GM12891 (cell line): Measurements from ENCODE around the gene ADAMTS8.
A peak's percentile ranks its signal among the peaks of the same experiment; 100 is the strongest.

Experiments
- DNase-seq: peaks from one replicate; pipeline ENCODE4 v3.0.0; 2011; ENCODE audit warnings: low spot score; ENCODE audit not compliant: insufficient read length
- FAIRE-seq: peaks from 2 replicates; lab custom pipeline; 2011; peaks lifted over from hg19 to GRCh38; lab: Jason Lieb, UNC
- PAX5 ChIP-seq: IDR thresholded peaks from 2 replicates; pipeline ENCODE4 v1.6.1; 2011; ENCODE audit warnings: low read length, moderate library complexity, mild to moderate bottlenecking; ENCODE audit not compliant: insufficient read depth, severe bottlenecking
- POLR2A ChIP-seq: IDR thresholded peaks from 2 replicates; pipeline ENCODE4 v1.6.1; 2011; ENCODE audit warnings: low read depth, low read length, control low read depth
- POLR2AphosphoS5 ChIP-seq: IDR thresholded peaks from 2 replicates; pipeline ENCODE4 v1.6.1; 2011; ENCODE audit warnings: low read depth, low read length, control low read depth
- POU2F2 ChIP-seq: IDR thresholded peaks from 2 replicates; pipeline ENCODE4 v1.6.1; 2011; ENCODE audit warnings: low read depth, mild to moderate bottlenecking, control low read depth, low read length, moderate library complexity
- SPI1 ChIP-seq: IDR thresholded peaks from 2 replicates; pipeline ENCODE4 v1.6.1; 2011; ENCODE audit warnings: low read depth, low read length, control low read depth
- TAF1 ChIP-seq: IDR thresholded peaks from 2 replicates; pipeline ENCODE4 v1.6.1; 2011; ENCODE audit warnings: low read depth, low read length, control low read depth

ADAMTS8 gene

DNA sequence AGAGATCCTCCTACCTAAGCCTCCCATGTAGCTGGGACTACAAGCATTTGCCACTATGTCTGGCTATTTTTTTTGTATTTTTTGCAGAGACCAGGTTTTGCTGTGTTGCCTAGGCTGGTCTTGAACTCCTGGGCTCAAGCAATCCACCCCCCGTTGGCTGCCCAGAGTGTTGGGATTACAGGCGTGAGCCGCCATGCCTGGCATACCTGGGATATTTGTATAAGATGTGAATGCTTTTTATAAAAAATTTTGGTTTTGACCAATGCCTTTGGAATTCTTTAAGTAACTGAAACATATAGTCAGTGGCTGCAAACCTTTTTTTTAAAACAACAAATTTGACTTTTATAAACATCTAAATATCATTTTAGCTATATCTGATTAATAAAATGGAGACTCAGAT lies 42.4 kb downstream of the ADAMTS8 start:
- TF ChIP-seq PAX5 (no peak), SPI1 (no peak), POU2F2 (no peak), POLR2A (no peak), TAF1 (no peak), POLR2AphosphoS5 (no peak)
- DNase-seq (no peak), FAIRE-seq (no peak)

DNA sequence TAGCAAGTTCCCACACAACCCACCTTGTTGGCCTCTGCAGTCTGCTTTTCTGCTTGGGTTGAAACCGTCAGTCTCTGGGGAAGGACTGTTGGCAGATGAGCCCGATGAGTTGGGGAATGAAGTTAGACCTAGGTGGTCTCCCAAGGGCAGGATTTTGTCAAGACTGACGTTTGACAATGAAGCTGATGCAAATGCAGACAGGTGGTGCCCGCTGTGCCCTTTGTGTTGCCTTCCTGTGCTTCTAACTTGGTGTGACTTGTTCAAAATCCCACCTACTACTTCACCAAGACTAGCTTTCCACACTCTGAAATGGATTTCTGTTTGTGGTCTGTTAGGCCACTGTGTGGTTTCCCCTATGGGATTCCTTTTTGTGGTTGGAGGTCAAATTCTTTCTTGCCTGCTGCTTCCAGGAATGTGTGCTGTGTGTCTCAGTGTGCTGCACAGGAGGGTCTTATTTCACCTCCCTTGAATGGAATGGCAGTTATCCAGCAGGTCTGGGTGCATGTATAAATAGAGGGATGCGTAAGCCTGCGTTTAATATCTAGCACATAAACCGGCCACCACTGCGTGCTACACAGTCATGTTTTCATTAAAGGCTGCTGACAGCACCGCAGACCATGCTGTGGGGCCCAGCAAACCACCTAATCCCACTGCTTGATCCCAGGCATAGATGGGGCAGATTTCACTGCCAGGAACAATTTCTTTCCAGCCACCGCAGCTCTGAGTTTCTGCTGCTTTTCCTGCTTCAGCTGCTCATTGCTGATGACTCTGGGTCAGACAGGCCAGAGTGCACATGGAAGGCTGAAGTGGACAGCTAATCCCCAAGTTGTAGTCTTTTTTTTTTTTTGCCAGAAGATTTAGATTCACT lies 44.8 kb downstream of the ADAMTS8 start:
- DNase-seq (no peak), FAIRE-seq (no peak)
- TF ChIP-seq TAF1: no peak
- TF ChIP-seq POLR2A: no peak
- TF ChIP-seq POU2F2: no peak
- no peak for TF ChIP-seq POLR2AphosphoS5
- TF ChIP-seq PAX5: no peak
- no peak for TF ChIP-seq SPI1

DNA sequence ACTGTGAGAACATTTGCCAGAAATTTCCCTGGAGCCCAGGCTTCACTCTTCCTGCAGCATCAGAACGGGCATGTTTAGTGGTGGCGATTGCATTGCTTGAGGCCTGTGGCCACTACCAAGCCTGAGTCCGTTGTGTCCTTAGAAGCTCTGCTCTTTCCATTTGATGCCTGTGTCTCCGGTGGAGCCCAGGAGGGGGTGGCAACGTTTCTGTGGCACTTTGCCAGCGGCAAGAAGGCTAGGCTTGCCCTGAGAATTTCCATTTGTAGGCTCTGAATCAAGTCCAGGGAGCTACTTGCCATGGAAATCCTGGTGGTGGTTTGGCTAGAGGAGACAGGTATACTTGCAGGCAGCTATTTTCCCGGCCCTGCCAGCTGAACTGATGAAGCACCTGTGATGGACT lies 47.1 kb downstream of the ADAMTS8 start:
- DNase-seq (no peak), FAIRE-seq (no peak)
- no peak for TF ChIP-seq PAX5
- no peak for TF ChIP-seq POU2F2
- TF ChIP-seq TAF1: no peak
- no peak for TF ChIP-seq SPI1
- TF ChIP-seq POLR2AphosphoS5: no peak

DNA sequence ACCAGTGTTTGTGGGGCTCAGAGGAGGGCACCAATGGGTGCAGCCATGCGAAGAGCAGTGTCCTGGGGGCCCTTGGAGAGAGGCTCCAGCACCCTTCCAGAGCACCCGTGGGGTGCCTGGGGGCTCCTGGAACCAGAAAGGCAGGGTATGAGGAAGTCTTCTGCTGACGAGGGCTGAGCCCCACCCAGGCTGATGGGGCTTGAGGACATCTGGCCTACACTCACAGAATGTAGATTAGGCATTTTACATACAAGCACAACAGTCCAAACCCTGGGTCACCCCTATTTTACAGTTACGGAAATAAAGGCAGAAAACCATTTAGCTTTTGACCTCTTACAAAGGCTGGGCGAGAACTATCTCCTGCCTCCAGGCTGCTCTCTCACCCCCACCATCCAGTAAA lies 47.6 kb downstream of the ADAMTS8 start:
- TF ChIP-seq POLR2A: no peak
- TF ChIP-seq PAX5: no peak
- no peak for TF ChIP-seq TAF1
- TF ChIP-seq POU2F2: no peak
- no peak for TF ChIP-seq POLR2AphosphoS5
- TF ChIP-seq SPI1: no peak
- FAIRE-seq: no peak

DNA sequence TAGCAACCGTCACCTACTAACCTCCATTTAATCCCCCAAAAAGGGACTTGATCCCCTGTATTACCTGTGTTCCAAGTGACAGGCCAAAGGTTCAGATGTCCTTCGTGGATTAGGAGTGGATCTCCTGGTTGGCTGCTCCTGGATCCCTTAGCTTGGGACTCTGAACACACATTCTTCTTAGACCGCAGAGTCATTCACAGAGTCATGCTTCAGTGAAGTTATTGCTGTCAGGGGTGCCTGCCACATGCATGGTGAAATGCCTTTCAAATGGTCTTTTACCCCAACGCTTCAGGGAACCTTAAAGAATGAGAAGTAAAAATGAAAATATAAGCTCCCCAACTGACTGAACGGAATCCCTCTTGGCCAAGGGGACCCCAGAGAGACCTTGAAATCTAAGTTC lies 49.1 kb downstream of the ADAMTS8 start:
- TF ChIP-seq POLR2AphosphoS5: no peak
- TF ChIP-seq SPI1: no peak
- no peak for TF ChIP-seq POLR2A
- FAIRE-seq (no peak), DNase-seq (no peak)

More for the DNA sequence above, 47.6 kb downstream of the ADAMTS8 start:
- no peak for DNase-seq

DNA sequence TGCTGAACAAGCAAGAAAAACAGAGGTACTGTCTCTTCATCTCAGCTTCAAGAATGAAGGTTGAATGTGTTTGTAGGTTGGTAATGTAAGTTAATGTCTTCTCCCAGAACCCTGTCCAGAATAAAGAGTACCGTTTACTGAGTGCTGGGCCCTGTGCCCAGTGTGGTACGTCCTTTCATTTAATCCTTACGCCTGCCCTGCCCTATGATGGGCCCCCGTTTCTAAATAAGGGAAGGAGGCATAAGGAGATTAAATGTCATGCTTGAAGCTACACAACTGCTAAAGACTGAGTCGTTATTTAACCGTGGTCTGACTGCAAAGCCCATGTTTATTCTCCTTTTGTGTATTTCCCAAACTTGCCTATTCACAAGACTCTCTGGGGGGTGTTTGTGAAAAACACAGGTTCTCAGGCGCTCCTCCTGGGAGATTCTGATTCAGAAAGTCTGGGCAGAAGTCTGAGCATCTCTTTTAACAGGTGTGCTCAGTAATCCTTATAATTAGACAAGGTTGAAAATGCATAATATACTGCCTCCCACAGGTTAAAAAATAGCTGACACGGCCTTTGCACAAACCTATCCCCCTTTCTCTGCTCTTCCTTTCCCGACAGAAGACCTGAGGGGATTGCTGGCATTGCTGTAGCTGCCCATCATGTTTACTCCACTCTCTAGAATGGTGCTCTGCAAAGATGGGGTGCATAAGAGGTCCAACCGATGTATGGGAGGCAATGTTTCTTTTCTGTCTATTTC lies 57.4 kb downstream of the ADAMTS8 start:
- TF ChIP-seq POLR2A (no peak), SPI1 (no peak), TAF1 (no peak), POLR2AphosphoS5 (no peak), POU2F2 (no peak), PAX5 (no peak)
- FAIRE-seq (no peak), DNase-seq (peak; percentile 17)

DNA sequence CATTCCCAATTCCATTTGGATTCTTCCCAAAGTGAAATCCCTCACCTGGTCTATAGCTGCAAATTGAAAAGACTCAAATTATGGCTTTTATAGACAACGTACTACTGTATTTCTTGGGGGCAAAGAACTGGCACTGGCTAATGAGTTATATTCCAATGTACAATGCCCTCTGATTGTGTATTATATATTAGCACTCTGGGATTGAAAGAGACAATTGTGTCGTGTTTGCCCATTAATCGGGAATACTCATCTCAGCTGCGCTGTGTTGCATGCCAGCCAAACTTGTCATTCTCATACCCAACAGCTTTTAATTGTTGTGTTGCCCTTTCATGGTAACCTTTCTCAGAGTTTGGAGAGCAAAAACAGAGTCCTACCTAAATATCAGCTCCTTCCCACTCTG lies 58.7 kb downstream of the ADAMTS8 start:
- TF ChIP-seq POLR2A: no peak
- no peak for TF ChIP-seq POU2F2
- no peak for TF ChIP-seq SPI1
- no peak for TF ChIP-seq TAF1
- TF ChIP-seq POLR2AphosphoS5: no peak
- TF ChIP-seq PAX5: no peak
- FAIRE-seq: no peak
- no peak for DNase-seq

DNA sequence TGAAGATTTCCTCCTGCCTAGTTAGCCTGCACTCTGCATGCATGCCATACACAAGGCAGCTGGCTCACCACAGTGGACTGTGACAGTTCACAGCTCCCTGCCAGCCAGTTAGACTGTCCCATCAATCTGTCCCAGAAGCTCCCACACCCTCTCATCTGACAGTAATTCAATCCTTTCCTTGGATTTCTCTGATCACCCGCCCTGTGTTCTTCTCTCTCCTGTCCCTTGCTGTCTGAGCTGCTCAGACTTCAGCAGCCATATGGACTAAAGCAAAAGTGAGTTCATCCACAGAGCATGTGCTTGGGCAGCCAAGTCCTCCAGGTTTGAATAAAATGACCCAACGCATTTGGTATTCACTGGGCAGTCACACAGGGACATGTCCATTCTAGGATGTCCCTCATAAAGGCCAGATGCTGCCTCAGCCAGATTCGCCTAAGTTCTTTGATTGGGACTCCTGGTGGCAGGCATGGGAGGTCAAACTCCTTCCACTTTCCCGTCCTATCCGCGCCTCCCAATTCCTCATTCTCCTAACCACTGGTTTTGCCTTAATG lies 59.2 kb downstream of the ADAMTS8 start:
- no peak for FAIRE-seq
- no peak for TF ChIP-seq POLR2AphosphoS5
- no peak for TF ChIP-seq PAX5

DNA sequence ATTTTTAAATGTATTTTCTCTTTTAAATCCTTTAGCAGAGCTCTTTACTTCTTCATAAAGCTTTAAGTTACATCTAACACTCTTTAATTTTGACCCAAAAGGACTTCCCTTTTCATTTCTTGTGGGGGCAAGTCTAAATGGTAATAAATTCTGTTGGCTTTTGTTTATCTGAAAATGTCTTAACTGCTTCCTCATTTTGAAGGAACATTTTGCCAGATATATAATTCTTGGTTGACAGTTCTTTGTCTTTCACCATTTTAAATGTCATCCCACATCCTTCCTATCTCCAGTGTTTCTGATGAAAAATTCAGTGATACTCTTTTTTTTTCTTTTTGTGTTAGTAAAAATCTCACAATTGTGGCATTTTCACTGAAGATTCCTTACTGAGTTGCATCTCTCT lies 69.0 kb downstream of the ADAMTS8 start:
- TF ChIP-seq SPI1: no peak
- TF ChIP-seq POLR2A: no peak
- no peak for TF ChIP-seq POLR2AphosphoS5
- TF ChIP-seq TAF1: no peak
- no peak for TF ChIP-seq PAX5
- TF ChIP-seq POU2F2: no peak
- DNase-seq (no peak), FAIRE-seq (no peak)

More for the DNA sequence above, 59.2 kb downstream of the ADAMTS8 start:
- DNase-seq: no peak

DNA sequence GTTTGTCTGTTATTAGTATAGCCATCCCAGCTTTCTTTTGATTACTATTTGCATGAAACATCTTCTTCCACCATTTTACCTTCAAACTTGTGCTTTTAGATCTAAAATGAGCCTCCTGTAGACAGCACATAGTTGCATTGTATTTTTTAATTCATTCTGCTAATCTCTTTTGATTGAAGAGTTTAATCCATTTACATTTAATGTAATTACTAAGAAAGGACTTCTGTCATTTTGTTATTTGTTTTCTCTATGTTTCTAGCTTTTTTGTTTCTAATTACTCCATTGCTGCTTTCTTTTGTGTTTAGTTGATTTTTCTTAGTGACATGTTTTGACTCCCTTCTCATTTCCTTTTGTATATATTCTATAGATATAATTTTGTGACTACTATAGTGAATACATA lies 70.0 kb downstream of the ADAMTS8 start:
- no peak for FAIRE-seq
- TF ChIP-seq TAF1 (no peak), SPI1 (no peak), POLR2A (no peak), POLR2AphosphoS5 (no peak), PAX5 (no peak), POU2F2 (no peak)
- DNase-seq: no peak
